GM10266 (cell line): ENCODE data around the gene UBE2D3.
"Not testable (repeated sequence)": the region's sequence is repeated elsewhere in the genome, so short reads cannot be mapped to it uniquely, and the experiment has no call there.

Experiments used
- DNase-seq: peaks from one replicate; pipeline ENCODE4 v3.0.0; 2012; ENCODE audit errors: extremely low spot score
- TF ChIP-seq, protein P1 (sequence below): IDR thresholded peaks from 2 replicates; pipeline ENCODE4 v1.5.1; 2012; ENCODE audit warnings: mild to moderate bottlenecking, low read depth; ENCODE audit not compliant: control insufficient read depth, insufficient read depth; ENCODE audit errors: missing control alignments

UBE2D3 gene

DNA sequence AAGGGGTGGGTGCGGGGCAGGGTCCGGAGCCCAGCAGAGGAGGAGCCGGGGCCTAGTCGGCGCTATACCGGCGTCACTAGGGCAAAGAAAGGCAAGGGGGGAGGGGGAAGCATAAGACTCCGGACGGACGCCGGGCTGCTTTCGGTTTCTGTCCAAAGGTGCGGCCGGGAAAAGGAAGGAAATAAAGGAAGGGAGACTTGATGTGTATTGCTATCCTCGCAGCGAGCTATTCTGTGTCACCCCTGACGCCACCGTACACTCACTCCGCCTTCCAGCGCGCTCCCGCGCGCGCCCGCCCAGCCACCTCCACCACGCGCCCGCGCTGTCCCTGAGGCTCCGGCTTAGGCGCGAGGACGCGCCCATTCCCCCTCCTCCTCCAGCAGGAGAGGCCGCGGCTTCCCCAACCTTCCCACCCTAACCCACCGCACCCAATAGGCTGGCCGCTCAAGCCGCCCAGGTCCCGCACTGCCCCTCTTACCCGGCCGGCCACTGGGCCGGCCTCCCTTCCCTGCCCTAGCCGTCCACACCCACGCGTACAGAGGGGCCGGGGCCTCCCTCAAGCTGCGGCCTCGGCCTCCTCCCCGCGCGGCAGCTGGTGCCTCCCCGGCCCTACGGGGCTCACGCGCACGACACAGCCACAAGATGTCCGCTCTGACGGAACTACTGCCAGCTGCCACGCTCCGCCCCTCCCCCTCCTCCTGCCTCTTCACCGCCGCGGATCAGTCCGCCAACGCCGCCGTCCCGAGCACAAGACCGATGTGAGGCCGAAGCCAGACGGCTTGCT lies at the start of gene UBE2D3:
Gene UBE2D3 (minus strand): TSS at position 662 of the 784 bp plus-strand sequence. CDS start 1,043 bp downstream, outside the sequence.
- DNase-seq: peak; percentile 74
- TF ChIP-seq, protein P1, sequence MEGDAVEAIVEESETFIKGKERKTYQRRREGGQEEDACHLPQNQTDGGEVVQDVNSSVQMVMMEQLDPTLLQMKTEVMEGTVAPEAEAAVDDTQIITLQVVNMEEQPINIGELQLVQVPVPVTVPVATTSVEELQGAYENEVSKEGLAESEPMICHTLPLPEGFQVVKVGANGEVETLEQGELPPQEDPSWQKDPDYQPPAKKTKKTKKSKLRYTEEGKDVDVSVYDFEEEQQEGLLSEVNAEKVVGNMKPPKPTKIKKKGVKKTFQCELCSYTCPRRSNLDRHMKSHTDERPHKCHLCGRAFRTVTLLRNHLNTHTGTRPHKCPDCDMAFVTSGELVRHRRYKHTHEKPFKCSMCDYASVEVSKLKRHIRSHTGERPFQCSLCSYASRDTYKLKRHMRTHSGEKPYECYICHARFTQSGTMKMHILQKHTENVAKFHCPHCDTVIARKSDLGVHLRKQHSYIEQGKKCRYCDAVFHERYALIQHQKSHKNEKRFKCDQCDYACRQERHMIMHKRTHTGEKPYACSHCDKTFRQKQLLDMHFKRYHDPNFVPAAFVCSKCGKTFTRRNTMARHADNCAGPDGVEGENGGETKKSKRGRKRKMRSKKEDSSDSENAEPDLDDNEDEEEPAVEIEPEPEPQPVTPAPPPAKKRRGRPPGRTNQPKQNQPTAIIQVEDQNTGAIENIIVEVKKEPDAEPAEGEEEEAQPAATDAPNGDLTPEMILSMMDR: peak; percentile 32

GRCh38 chr4:102871772-102872171 lies 44.4 kb upstream of the UBE2D3 start:
- DNase-seq: no peak
- TF ChIP-seq, protein P1: no peak

GRCh38 chr4:102869569-102870197 lies 42.3 kb upstream of the UBE2D3 start:
- peak; percentile 50 for DNase-seq
- TF ChIP-seq, protein P1: no peak

DNA sequence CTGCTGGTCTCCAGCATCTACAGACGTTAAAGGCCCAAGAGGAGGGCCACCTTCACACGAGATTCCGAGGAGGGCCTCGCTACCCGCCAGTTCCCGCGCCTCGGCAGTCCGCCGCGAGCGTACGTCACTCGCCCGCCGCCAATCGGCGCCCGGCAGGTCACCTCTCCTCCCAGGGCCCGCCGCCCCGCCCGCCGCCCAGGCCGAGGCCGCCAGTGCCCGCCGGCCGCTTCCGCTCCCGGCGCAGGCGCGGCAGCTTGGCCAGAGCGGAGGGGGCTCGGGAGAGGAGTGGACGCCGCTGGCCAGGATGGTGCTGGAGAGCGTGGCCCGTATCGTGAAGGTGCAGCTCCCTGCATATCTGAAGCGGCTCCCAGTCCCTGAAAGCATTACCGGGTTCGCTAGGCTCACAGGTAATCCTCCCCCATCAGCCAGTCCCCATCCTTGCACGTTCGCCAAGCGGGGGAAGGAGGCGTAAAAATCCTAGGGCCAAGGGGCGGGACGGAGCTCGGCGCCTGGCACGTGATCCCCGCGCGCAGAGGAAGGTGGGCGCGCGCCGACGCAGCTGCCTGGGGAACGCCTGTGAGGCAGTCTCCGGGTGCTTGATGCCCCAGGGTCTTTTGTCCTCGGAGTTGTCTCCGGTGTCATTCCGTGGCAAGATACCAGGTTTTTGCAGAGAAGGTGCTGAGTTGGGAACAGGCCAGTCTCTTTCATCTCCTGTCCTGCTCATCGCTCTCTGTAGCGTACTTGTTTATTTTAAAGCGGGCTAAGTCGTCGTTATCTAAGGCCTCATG lies 41.6 kb upstream of the UBE2D3 start, which contains the start of gene CISD2:
Gene CISD2 (plus strand): TSS at position 212 of the 788 bp plus-strand sequence. CDS start 93 bp downstream, at position 305.
- peak; percentile 90 for DNase-seq
- TF ChIP-seq, protein P1: no peak

DNA sequence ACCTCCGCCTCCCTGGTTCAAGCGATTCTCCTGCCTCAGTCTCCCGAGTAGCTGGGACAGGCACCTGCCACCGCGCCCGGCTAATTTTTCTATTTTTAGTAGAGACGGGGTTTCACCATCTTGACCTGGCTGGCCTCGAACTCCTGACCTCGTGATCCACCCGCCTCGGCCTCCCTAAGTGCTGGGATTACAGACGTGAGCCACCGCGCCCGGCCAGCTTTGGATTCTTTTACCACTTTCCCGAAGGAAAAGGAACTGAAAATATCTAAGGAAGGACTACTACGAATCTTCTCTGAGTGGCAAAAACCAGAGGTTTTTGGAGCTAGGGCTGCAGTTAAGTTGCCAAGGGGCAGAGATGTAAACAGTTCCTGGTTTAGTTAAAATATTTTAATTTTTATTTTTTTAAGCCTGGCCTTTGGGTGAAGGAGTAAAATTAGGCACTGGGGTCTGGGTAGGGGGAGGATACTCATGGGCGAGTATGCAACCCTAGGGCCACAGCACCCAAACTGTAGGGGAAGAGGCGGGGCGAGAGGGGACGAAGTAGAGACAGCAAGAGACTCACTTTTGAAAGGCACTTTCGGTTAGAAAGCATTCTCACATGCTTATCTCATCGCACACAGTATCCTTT lies 40.9 kb upstream of the UBE2D3 start:
- TF ChIP-seq, protein P1: no peak

GRCh38 chr4:102867278-102868152 lies 40.2 kb upstream of the UBE2D3 start:
- TF ChIP-seq, protein P1: no peak
- DNase-seq: no peak

More for the DNA sequence above, 40.9 kb upstream of the UBE2D3 start:
- no peak for DNase-seq

- DNase-seq: not testable (repeated sequence)
These were observed 38.0 kb upstream of the UBE2D3 start for GRCh38 chr4:102865327-102865726.
